Measurements from ENCODE around the gene CERKL.

The CERKL gene

DNA sequence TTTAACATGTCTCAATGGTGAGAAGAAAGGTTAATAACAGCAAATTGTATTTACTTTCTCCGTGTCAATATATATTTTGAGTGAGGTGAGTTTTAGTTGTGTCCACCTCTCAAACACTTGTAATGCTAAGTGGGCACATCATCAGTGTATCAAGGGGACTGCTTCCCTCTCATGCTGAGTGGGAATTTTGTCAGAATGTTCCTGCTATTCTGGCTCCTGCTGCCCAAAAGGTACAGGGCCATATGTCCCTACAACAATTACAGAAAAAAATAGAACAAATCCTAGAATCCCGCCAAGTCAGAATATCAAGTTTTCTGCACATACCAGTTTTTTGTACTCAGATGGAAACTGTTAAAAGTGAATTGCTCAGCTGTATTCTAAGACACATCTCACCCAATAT is 5.4 kb upstream of the CERKL start:
- TF ChIP-seq EP300 (IDR thresholded peaks at IDR 0.05; ENCODE audit: borderline replicate concordance) (no peak), CEBPB (IDR thresholded peaks at IDR 0.05) (no peak), RAD21 (IDR thresholded peaks at IDR 0.05; ENCODE audit: low read depth) (no peak), TAF1 (IDR thresholded peaks at IDR 0.05; ENCODE audit: low read depth) (no peak)
- TF ChIP-seq, protein P1, sequence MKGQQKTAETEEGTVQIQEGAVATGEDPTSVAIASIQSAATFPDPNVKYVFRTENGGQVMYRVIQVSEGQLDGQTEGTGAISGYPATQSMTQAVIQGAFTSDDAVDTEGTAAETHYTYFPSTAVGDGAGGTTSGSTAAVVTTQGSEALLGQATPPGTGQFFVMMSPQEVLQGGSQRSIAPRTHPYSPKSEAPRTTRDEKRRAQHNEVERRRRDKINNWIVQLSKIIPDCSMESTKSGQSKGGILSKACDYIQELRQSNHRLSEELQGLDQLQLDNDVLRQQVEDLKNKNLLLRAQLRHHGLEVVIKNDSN (IDR thresholded peaks at IDR 0.05) = no peak

GRCh38 chr2:181660181-181660580 is 3.3 kb upstream of the CERKL start:
- TF ChIP-seq EGR1 (IDR thresholded peaks at IDR 0.05) (no peak), TEAD4 (IDR thresholded peaks at IDR 0.05) (no peak), ZBTB7A (IDR thresholded peaks at IDR 0.05; ENCODE audit: low read depth) (no peak), CREB1 (IDR thresholded peaks at IDR 0.05; ENCODE audit: low read depth) (no peak), REST (IDR thresholded peaks at IDR 0.05; ENCODE audit: low read depth) (no peak), TCF12 (IDR thresholded peaks at IDR 0.05; ENCODE audit: low read depth) (no peak), TAF1 (IDR thresholded peaks at IDR 0.05; ENCODE audit: low read depth) (no peak), YY1 (IDR thresholded peaks at IDR 0.05; ENCODE audit: low read depth) (no peak), NFIC (IDR thresholded peaks at IDR 0.05) (no peak), FOXM1 (IDR thresholded peaks at IDR 0.05; ENCODE audit: borderline replicate concordance, low read depth) (no peak), CEBPB (IDR thresholded peaks at IDR 0.05) (no peak), MAX (IDR thresholded peaks at IDR 0.05) (no peak), RAD21 (IDR thresholded peaks at IDR 0.05; ENCODE audit: low read depth) (no peak), EP300 (IDR thresholded peaks at IDR 0.05; ENCODE audit: borderline replicate concordance) (no peak)
- TF ChIP-seq, protein P1 (IDR thresholded peaks at IDR 0.05) = no peak

DNA sequence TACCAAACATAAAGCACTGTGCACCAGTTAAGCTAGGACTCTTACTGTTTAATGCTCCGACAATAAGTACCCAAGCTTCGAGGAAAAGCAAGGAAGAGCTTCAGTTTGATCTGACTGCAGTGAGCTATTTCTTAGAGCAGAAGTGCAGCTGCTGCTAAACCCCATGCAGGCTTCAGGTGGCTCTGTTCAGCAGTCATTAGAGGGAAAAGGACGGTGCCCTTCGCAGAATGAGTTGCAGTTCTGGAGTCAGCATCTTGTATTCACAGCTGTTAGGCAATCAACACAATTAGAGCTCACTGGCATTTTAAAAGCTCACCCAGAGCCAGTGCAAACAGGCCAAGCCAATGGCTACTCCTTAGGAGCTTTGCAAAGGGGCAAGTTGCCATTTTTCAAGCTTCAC is 1.5 kb upstream of the CERKL start:
- TF ChIP-seq ZBTB7A (IDR thresholded peaks at IDR 0.05; ENCODE audit: low read depth) (no peak), CEBPB (IDR thresholded peaks at IDR 0.05) (no peak), TEAD4 (IDR thresholded peaks at IDR 0.05) (no peak), MAX (IDR thresholded peaks at IDR 0.05) (no peak), NFIC (IDR thresholded peaks at IDR 0.05) (no peak), REST (IDR thresholded peaks at IDR 0.05; ENCODE audit: low read depth) (no peak), TAF1 (IDR thresholded peaks at IDR 0.05; ENCODE audit: low read depth) (no peak), FOXM1 (IDR thresholded peaks at IDR 0.05; ENCODE audit: borderline replicate concordance, low read depth) (no peak), RAD21 (IDR thresholded peaks at IDR 0.05; ENCODE audit: low read depth) (no peak), EP300 (IDR thresholded peaks at IDR 0.05; ENCODE audit: borderline replicate concordance) (no peak), EGR1 (IDR thresholded peaks at IDR 0.05) (no peak), TCF12 (IDR thresholded peaks at IDR 0.05; ENCODE audit: low read depth) (no peak)
- TF ChIP-seq, protein P1 (IDR thresholded peaks at IDR 0.05) = no peak

DNA sequence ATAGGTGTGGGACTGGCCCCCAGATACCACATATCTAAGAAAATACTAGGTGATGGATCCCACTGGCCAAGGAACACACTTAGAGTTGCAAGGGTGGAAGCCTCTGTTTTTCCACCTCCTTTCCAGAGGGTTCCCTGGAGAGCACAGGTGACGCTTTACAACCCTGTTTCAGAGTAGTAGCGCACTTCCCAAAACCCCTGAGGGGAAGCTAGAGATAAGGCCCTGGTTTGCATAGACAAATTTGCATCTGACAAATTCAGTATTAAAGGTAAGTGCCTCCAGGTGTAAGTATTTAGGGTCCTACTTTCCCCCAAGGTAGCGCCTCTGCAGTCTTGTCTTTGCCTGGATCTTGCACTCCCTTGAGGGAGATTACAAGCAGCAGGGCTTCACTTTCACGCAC is 474 bp upstream of the CERKL start:
- no peak for TF ChIP-seq TAF1 (IDR thresholded peaks at IDR 0.05; ENCODE audit: low read depth)
- no peak for TF ChIP-seq EP300 (IDR thresholded peaks at IDR 0.05; ENCODE audit: borderline replicate concordance)
- no peak for TF ChIP-seq FOXM1 (IDR thresholded peaks at IDR 0.05; ENCODE audit: borderline replicate concordance, low read depth)
- no peak for TF ChIP-seq TEAD4 (IDR thresholded peaks at IDR 0.05)
- TF ChIP-seq CREB1 (IDR thresholded peaks at IDR 0.05; ENCODE audit: low read depth) = no peak
- TF ChIP-seq TCF12 (IDR thresholded peaks at IDR 0.05; ENCODE audit: low read depth) = no peak
- TF ChIP-seq EGR1 (IDR thresholded peaks at IDR 0.05) = no peak
- no peak for TF ChIP-seq NFIC (IDR thresholded peaks at IDR 0.05)
- TF ChIP-seq, protein P1 (IDR thresholded peaks at IDR 0.05) = no peak
- no peak for TF ChIP-seq YY1 (IDR thresholded peaks at IDR 0.05; ENCODE audit: low read depth)
- TF ChIP-seq REST (IDR thresholded peaks at IDR 0.05; ENCODE audit: low read depth) = no peak
- no peak for TF ChIP-seq ZBTB7A (IDR thresholded peaks at IDR 0.05; ENCODE audit: low read depth)
- no peak for TF ChIP-seq RAD21 (IDR thresholded peaks at IDR 0.05; ENCODE audit: low read depth)
- no peak for TF ChIP-seq CEBPB (IDR thresholded peaks at IDR 0.05)
- no peak for TF ChIP-seq MAX (IDR thresholded peaks at IDR 0.05)
